HCT116 (cell line): ENCODE results near the gene PIP4P1. TPM values are rescaled to one million over a fixed set of nuclear protein-coding genes. Genes with fewer than 3 reads are reported as not detected.

Source experiments
- ATAC-seq: fragments of 200-7000 bp; cut with Tn5 transposase; 2 replicates; pipeline ENCODE4 v1.9.1; 2020; ENCODE audit warnings: mild to moderate bottlenecking, moderate library complexity
- BruUV-seq: library from RNA; stranded (reverse); fragments of 400-500 nt; replicated peaks from 2 replicates; lab custom pipeline; 2021; lab: Mats Ljungman, UMichigan
- CTCF ChIA-PET: fragments of 300-600 bp; sonication (Branson Sonifier 250); formaldehyde crosslinking; loops from one replicate; lab custom pipeline; 2021; ENCODE audit warnings: antibody characterized with exemption; lab: Charles Lee
- POLR2A ChIA-PET: fragments of 300-600, 350-600 bp; sonication (Branson Sonifier 250); formaldehyde crosslinking; loops from one replicate; lab custom pipeline; 2021; ENCODE audit warnings: antibody characterized with exemption; lab: Charles Lee
- RAD21 ChIA-PET, 2 experiments: fragments of 300-600 bp; sonication (Branson Sonifier 250); formaldehyde crosslinking; loops; one replicate each; lab custom pipeline; 2023; ENCODE audit warnings: low total read pairs in 2 of 2; ENCODE audit not compliant: uncharacterized antibody in 2 of 2, unreplicated experiment in 2 of 2, low non-redundant PET in 1 of 2; lab: Charles Lee
- DNase-seq: peaks from one replicate; pipeline ENCODE4 v3.0.0-alpha.2; 2010; ENCODE audit warnings: low read depth, low spot score
- H2AFZ ChIP-seq: fragments of 200-600 bp; shearing (Covaris generic), sonication (generic); 2 replicates; pipeline ENCODE4 v1.6.1; 2017; ENCODE audit warnings: low read depth, mixed run types, mixed read lengths, antibody characterized with exemption, low read length; ENCODE audit not compliant: poor library complexity, severe bottlenecking
- H3K27ac ChIP-seq: 2 replicates; pipeline ENCODE4 v1.5.1; 2012; ENCODE audit warnings: low read depth, low read length
- H3K27me3 ChIP-seq: fragments of 200-600 bp; sonication (generic); 2 replicates; pipeline ENCODE4 v1.6.1; 2016; ENCODE audit warnings: mixed run types, low read length, mixed read lengths; ENCODE audit not compliant: insufficient read depth
- H3K36me3 ChIP-seq, 2 experiments: fragments of 200-500 bp in 1 of 2; fragments of 200-600 bp in 1 of 2; sonication (Bioruptor generic) in 1 of 2; sonication (generic) in 1 of 2; 2 replicates each; pipeline versions ENCODE4 v1.5.1 to v1.6.1; 2014 to 2016; ENCODE audit warnings: low read length in 2 of 2, inconsistent platforms in 1 of 2, mixed read lengths in 1 of 2, mixed run types in 1 of 2; ENCODE audit not compliant: insufficient read depth in 2 of 2, control insufficient read depth in 1 of 2
- H3K4me1 ChIP-seq, 2 experiments: fragments of 200-600 bp in 1 of 2; sonication (generic) in 1 of 2; 2 replicates each; pipeline versions ENCODE4 v1.5.1 to v1.6.1; 2012 to 2017; ENCODE audit warnings: low read length in 2 of 2, inconsistent platforms in 1 of 2, mild to moderate bottlenecking in 1 of 2, mixed read lengths in 1 of 2, mixed run types in 1 of 2, moderate library complexity in 1 of 2; ENCODE audit not compliant: insufficient read depth in 2 of 2, control insufficient read depth in 1 of 2
- H3K4me2 ChIP-seq: fragments of 200-600 bp; sonication (generic); 2 replicates; pipeline ENCODE4 v1.6.1; 2017; ENCODE audit warnings: mixed run types, low read length, mixed read lengths
- H3K4me3 ChIP-seq, 2 experiments: fragments of 200-600 bp in 1 of 2; sonication (generic) in 1 of 2; replicated peaks in 1 of 2; 2 replicates each; pipeline ENCODE4 v1.5.1; 2011 to 2016; ENCODE audit warnings: low read length in 2 of 2, control low read depth in 1 of 2, low read depth in 1 of 2, mild to moderate bottlenecking in 1 of 2, mixed read lengths in 1 of 2, mixed run types in 1 of 2
- H3K79me2 ChIP-seq: fragments of 200-600 bp; sonication (generic); 2 replicates; pipeline ENCODE4 v1.6.1; 2017; ENCODE audit warnings: mild to moderate bottlenecking, mixed run types, low read length, moderate library complexity, mixed read lengths; ENCODE audit not compliant: insufficient read depth
- H3K9ac ChIP-seq: fragments of 200-600 bp; sonication (generic); 2 replicates; pipeline ENCODE4 v1.6.1; 2016; ENCODE audit warnings: low read length, mixed read lengths
- H3K9me2 ChIP-seq: fragments of 200-600 bp; sonication (generic), shearing (Covaris generic); 2 replicates; pipeline ENCODE4 v1.6.1; 2017; ENCODE audit warnings: mixed run types, mild to moderate bottlenecking, moderate library complexity; ENCODE audit not compliant: insufficient read depth
- H3K9me3 ChIP-seq, 2 experiments: fragments of 200-500 bp in 1 of 2; fragments of 200-600 bp in 1 of 2; sonication (Bioruptor generic) in 1 of 2; sonication (generic) in 1 of 2; 2 replicates each; pipeline ENCODE4 v1.6.1; 2014 to 2017; ENCODE audit warnings: low read length in 2 of 2, mixed read lengths in 2 of 2, inconsistent platforms in 1 of 2, low read depth in 1 of 2, mild to moderate bottlenecking in 1 of 2, mixed run types in 1 of 2, moderate library complexity in 1 of 2; ENCODE audit not compliant: control insufficient read depth in 1 of 2, insufficient read depth in 1 of 2
- H4K20me1 ChIP-seq: fragments of 200-600 bp; sonication (generic), shearing (Covaris generic); 2 replicates; pipeline ENCODE4 v1.6.1; 2017; ENCODE audit warnings: mixed run types, mild to moderate bottlenecking, moderate library complexity; ENCODE audit not compliant: insufficient read depth
- CBX3 ChIP-seq: IDR thresholded peaks from 2 replicates; pipeline ENCODE4 v1.6.1; 2012; ENCODE audit warnings: low read depth
- CEBPB ChIP-seq: IDR thresholded peaks from 2 replicates; pipeline ENCODE4 v1.6.1; 2012; ENCODE audit warnings: low read depth
- EGR1 ChIP-seq: IDR thresholded peaks from 2 replicates; pipeline ENCODE4 v1.6.1; 2012; ENCODE audit warnings: low read depth
- EZH2 ChIP-seq: fragments of 200-600 bp; sonication (generic); IDR thresholded peaks from 2 replicates; pipeline ENCODE4 v1.6.1; 2017; ENCODE audit warnings: antibody characterized with exemption, mixed run types
- EZH2phosphoT487 ChIP-seq: fragments of 200-600 bp; IDR thresholded peaks from 2 replicates; pipeline ENCODE4 v1.6.1; 2018; ENCODE audit warnings: antibody characterized with exemption, borderline replicate concordance
- JUND ChIP-seq: IDR thresholded peaks from 2 replicates; pipeline ENCODE4 v1.6.1; 2012
- POLR2A ChIP-seq: IDR thresholded peaks from 2 replicates; pipeline ENCODE4 v1.7.0; 2011; ENCODE audit warnings: borderline replicate concordance; ENCODE audit not compliant: insufficient read depth, insufficient read length; ENCODE audit errors: extremely low read depth
- POLR2AphosphoS5 ChIP-seq: IDR thresholded peaks from 2 replicates; pipeline ENCODE4 v1.6.1; 2011; ENCODE audit warnings: mild to moderate bottlenecking, low read depth, low read length, moderate library complexity
- RAD21 ChIP-seq: IDR thresholded peaks from 2 replicates; pipeline ENCODE4 v1.6.1; 2012; ENCODE audit warnings: low read depth, mild to moderate bottlenecking
- SIN3A ChIP-seq: IDR thresholded peaks from 2 replicates; pipeline ENCODE4 v1.6.1; 2012; ENCODE audit warnings: low read depth
- SRF ChIP-seq: IDR thresholded peaks from 2 replicates; pipeline ENCODE4 v1.6.1; 2012; ENCODE audit warnings: low read depth
- YY1 ChIP-seq: IDR thresholded peaks from 2 replicates; pipeline ENCODE4 v1.6.1; 2011; ENCODE audit warnings: low read length, low read depth, moderate library complexity, mild to moderate bottlenecking; ENCODE audit not compliant: insufficient replicate concordance; ENCODE audit errors: extremely low read depth
- ZFX ChIP-seq: fragments of 450-650 bp; IDR thresholded peaks from 2 replicates; pipeline ENCODE4 v1.6.1; 2017
- ZNF274 ChIP-seq: fragments of 200-500 bp; sonication (Bioruptor generic); IDR thresholded peaks from 2 replicates; pipeline ENCODE4 v1.6.1; 2014; ENCODE audit warnings: mild to moderate bottlenecking, low read depth, low read length, inconsistent platforms
- intact Hi-C: fragments of 100-400 bp; cut with micrococcal nuclease; formaldehyde crosslinking; loops from 2 replicates; pipeline ENCODE4 v1.10.0; 2022
- total RNA-seq: library from RNA; stranded (reverse); gene quantifications from one replicate; pipeline ENCODE4 v1.2.1, GENCODE V29; 2021; ENCODE audit not compliant: unreplicated experiment
- TF ChIP-seq, protein P1 (sequence below), 3 experiments: fragments of 200-600 bp in 1 of 3; sonication (generic) in 1 of 3; IDR thresholded peaks in 2 of 3; conservative IDR thresholded peaks in 1 of 3; 2 replicates each; pipeline ENCODE4 v1.5.1; 2012 to 2017; ENCODE audit warnings: low read depth in 2 of 3, low read length in 2 of 3, antibody characterized with exemption in 1 of 3, borderline replicate concordance in 1 of 3, control low read depth in 1 of 3, mild to moderate bottlenecking in 1 of 3, mixed read lengths in 1 of 3, mixed run types in 1 of 3, moderate library complexity in 1 of 3; ENCODE audit not compliant: insufficient read depth in 1 of 3
- TF ChIP-seq, protein P2 (sequence below): IDR thresholded peaks from 2 replicates; pipeline ENCODE4 v1.6.1; 2012
- TF ChIP-seq, protein P3 (sequence below): IDR thresholded peaks from 2 replicates; pipeline ENCODE4 v1.6.1; 2012

The PIP4P1 gene
- total RNA-seq, 1 experiment from 2014 or later: 35.4 TPM

DNA sequence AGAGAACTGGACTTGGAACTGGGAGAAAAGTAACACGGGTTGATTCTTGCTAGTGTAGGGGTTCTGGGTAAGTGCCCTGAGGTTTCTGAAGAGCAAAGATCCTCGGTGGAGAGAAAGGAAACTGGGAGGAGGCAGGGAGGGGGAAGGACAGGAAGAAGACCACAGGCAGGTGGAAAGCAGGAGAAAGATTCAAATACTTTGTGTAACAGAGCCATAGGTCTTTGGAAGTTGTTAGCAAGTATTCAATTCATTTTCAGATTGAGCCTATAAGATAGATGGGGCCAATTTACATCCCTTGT is 9.3 kb upstream of the PIP4P1 start:
- H3K9ac ChIP-seq: peak overlapping the region; percentile 97
- BruUV-seq: no TSS peak
- RAD21 ChIA-PET: no interaction called here
- H4K20me1 ChIP-seq: no peaks in the 10 kb centered on the region
- H3K4me2 ChIP-seq: peak overlapping the region; percentile 93
- intact Hi-C loops: loop anchor here (5.0 kb wide), 1 partner anchor 143 kb away; no protein-coding TSS in a partner anchor
- CTCF ChIA-PET: no interaction called here
- POLR2A ChIA-PET: interaction anchor here (1.2 to 2.4 kb wide), 12 partner anchors 9 to 177 kb away, joined by 4 to 18 read pairs (median 8); partner anchors contain the start of genes APEX1, PARP2, PIP4P1 and TEP1
- H3K27ac ChIP-seq: peak overlapping the region; percentile 86
- H3K36me3 ChIP-seq: peaks cover 18 to 37% of the 10 kb centered on the region in 2 experiments
- no peaks in the 10 kb centered on the region for H3K9me2 ChIP-seq
- DNase-seq: no peak
- no peak overlapping the region for H2AFZ ChIP-seq
- peaks cover 55% of the 10 kb centered on the region for H3K79me2 ChIP-seq
- peak overlapping the region; percentile 80 to 96 for H3K4me3 ChIP-seq
- H3K9me3 ChIP-seq: no peaks in the 10 kb centered on the region
- peaks cover 10 to 15% of the 10 kb centered on the region in 2 experiments; a peak in 3 of 4 replicates for H3K4me1 ChIP-seq
- no peaks in the 10 kb centered on the region for H3K27me3 ChIP-seq
- TF ChIP-seq EZH2phosphoT487: no peak
- no peak for TF ChIP-seq EGR1
- TF ChIP-seq EZH2: no peak
- TF ChIP-seq, protein P1, sequence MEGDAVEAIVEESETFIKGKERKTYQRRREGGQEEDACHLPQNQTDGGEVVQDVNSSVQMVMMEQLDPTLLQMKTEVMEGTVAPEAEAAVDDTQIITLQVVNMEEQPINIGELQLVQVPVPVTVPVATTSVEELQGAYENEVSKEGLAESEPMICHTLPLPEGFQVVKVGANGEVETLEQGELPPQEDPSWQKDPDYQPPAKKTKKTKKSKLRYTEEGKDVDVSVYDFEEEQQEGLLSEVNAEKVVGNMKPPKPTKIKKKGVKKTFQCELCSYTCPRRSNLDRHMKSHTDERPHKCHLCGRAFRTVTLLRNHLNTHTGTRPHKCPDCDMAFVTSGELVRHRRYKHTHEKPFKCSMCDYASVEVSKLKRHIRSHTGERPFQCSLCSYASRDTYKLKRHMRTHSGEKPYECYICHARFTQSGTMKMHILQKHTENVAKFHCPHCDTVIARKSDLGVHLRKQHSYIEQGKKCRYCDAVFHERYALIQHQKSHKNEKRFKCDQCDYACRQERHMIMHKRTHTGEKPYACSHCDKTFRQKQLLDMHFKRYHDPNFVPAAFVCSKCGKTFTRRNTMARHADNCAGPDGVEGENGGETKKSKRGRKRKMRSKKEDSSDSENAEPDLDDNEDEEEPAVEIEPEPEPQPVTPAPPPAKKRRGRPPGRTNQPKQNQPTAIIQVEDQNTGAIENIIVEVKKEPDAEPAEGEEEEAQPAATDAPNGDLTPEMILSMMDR (IDR thresholded peaks at IDR 0.05 in 2 of 3, conservative IDR thresholded peaks at IDR 0.05 in 1 of 3; ENCODE audit: borderline replicate concordance in 1 of 3, insufficient read depth in 1 of 3, low read depth in 2 of 3, low read length in 2 of 3): no peak
- ATAC-seq: no peak

DNA sequence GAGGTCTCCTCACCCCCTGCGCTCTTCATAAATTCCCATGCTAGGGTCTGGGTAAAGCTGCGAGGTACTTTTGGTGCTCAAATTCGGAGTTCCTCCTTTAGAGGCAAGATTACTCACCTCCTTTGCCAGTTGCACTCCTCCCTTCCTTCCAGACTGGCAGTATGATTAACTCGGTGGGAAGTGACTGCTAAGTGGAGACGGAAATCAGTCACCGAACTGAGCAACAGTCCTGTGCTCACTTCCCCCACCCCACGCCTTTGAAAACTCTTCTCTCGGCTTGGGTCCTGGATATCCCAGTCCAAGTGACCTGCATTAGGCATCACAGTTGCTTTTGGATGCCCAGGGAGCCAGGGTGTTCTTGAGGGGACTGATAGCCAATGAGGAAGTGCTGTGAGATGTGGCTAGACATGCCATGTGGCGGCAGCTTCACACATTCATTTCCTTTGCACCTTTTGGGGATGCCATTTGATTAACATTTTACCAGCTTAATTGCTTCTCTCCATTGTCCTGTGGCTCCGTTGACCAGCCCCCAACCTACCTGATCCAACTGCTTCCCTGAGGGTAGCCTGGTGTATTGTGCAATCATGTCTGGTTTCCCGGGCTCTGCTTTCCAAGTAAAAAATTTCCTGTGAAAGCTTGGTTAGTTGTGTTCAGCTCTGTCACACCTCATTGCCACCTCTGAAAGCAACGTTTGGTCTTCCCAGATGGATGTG is 8.8 kb upstream of the PIP4P1 start:
- no peaks in the 10 kb centered on the region for H3K9me2 ChIP-seq
- intact Hi-C loops: loop anchor here (5.0 kb wide), 3 partner anchors 137 to 212 kb away; partner anchors contain the start of gene RNASE4
- H3K79me2 ChIP-seq: peaks cover 55% of the 10 kb centered on the region
- H3K27ac ChIP-seq: peak overlapping the region; percentile 86
- DNase-seq (peak; percentile 45), ATAC-seq (peak; percentile 57)
- ChIA-PET CTCF (interaction anchor here (0.8 kb wide), 1 partner anchor 54 kb away, joined by 3 read pairs; no protein-coding TSS in a partner anchor), POLR2A (interaction anchor here (0.7 to 2.4 kb wide), 18 partner anchors 9 to 210 kb away, joined by 3 to 18 read pairs (median 5); partner anchors contain the start of genes APEX1, PARP2, PIP4P1 and TEP1), RAD21 (interaction anchor here in 1 of 2 experiments (0.8 kb wide), 1 partner anchor 54 kb away, joined by 3 read pairs; no protein-coding TSS in a partner anchor)
- no peaks in the 10 kb centered on the region for H3K9me3 ChIP-seq
- H3K4me1 ChIP-seq: peaks cover 10 to 15% of the 10 kb centered on the region in 2 experiments; a peak in 3 of 4 replicates
- no TSS peak for BruUV-seq
- no peaks in the 10 kb centered on the region for H4K20me1 ChIP-seq
- peak overlapping the region; percentile 97 for H3K9ac ChIP-seq
- peak overlapping the region; percentile 93 for H3K4me2 ChIP-seq
- peaks cover 17 to 32% of the 10 kb centered on the region in 2 experiments for H3K36me3 ChIP-seq
- no peak overlapping the region for H2AFZ ChIP-seq
- H3K4me3 ChIP-seq: peak overlapping the region; percentile 80 to 96
- no peaks in the 10 kb centered on the region for H3K27me3 ChIP-seq
- no peak for TF ChIP-seq JUND
- no peak for TF ChIP-seq CBX3
- TF ChIP-seq RAD21: 0 out of 2 replicates have a peak, but pooled peaks have one; percentile 2
- no peak for TF ChIP-seq EZH2
- TF ChIP-seq ZFX: no peak
- no peak for TF ChIP-seq SRF
- peak; percentile 27; the same call in 1 of the 2 replicates for TF ChIP-seq POLR2AphosphoS5
- no peak for TF ChIP-seq SIN3A
- TF ChIP-seq, protein P2, sequence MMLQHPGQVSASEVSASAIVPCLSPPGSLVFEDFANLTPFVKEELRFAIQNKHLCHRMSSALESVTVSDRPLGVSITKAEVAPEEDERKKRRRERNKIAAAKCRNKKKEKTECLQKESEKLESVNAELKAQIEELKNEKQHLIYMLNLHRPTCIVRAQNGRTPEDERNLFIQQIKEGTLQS: no peak
- TF ChIP-seq POLR2A: no peak
- TF ChIP-seq YY1: no peak
- peak; percentile 90 for TF ChIP-seq CEBPB
- TF ChIP-seq ZNF274: no peak
- TF ChIP-seq, protein P3, sequence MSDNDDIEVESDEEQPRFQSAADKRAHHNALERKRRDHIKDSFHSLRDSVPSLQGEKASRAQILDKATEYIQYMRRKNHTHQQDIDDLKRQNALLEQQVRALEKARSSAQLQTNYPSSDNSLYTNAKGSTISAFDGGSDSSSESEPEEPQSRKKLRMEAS: peak; percentile 45
- no peak for TF ChIP-seq EGR1
